ENCODE measurements around the gene SAPCD2. TPM values are rescaled to one million over a fixed set of nuclear protein-coding genes. Genes with fewer than 3 reads are reported as not detected.

The SAPCD2 gene
- total RNA-seq, 2 donors from 2014 or later: 0.27 to 0.39 TPM

DNA sequence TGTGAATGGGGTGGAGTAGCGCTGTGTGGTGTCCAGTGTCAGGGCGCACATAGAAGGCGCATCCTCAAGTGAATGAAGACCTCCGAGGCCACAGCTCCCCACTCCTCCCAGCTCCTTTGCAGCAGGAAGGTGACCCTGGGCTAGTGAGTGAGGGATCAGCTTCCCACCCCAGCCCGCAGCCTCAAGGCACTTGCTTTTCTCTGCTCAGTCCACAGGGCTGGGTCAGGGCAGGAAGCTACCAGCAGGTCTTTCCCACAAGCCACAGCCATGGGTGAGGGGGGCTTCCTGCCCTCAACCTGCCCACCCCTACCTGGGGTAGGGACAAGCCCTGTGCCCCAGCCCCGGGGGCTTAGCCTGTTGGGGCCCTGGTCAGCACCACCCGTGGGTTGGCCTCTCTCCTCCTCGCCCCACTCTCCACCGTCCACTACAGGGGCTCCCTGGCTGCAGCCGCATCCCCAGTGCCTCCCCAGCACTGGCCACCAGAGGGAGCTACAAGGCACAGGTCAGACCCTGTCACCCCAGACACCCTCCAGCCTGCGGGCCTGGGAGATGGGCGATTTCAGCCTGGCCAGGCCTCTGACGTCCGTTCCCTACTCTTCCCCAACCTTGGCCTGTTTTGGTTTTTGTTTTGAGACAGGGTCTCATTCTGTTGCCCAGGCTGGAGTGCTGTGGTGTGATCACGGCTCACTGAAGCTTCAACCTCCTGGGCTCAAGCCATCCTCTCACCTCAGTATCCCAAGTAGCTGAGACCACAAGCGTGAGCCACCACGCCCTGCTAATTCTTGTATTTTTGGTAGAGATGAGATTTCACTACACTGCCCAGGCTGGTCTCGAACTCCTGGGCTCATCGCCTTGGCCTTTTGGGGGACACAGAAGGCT, 41.1 kb downstream of the SAPCD2 start:
- ATAC-seq (peak; percentile 45), DNase-seq (peak; percentile 59 to 72 (median 61))
- no peaks in the 10 kb centered on the region for H3K9me3 ChIP-seq (ENCODE audit: control insufficient read depth, low read length, poor library complexity, severe bottlenecking)
- peak overlapping the region; percentile 94 for H3K4me3 Mint-ChIP-seq
- H3K27ac Mint-ChIP-seq: peak overlapping the region; percentile 87
- H3K36me3 Mint-ChIP-seq (ENCODE audit: low read depth): no peaks in the 10 kb centered on the region
- H3K27me3 Mint-ChIP-seq: no peaks in the 10 kb centered on the region
- H3K4me1 Mint-ChIP-seq: peaks cover 31% of the 10 kb centered on the region

- peak; percentile 64 to 84 (median 75) for DNase-seq
- ATAC-seq: peak; percentile 69
- no peaks in the 10 kb centered on the region for H3K27me3 Mint-ChIP-seq
- H3K4me3 Mint-ChIP-seq: peak overlapping the region; percentile 94
- peaks cover 31% of the 10 kb centered on the region for H3K4me1 Mint-ChIP-seq
- peak overlapping the region; percentile 87 for H3K27ac Mint-ChIP-seq
- no peaks in the 10 kb centered on the region for H3K9me3 ChIP-seq (ENCODE audit: control insufficient read depth, low read length, poor library complexity, severe bottlenecking)
- H3K36me3 Mint-ChIP-seq (ENCODE audit: low read depth): no peaks in the 10 kb centered on the region
Measured at GRCh38 chr9:137028263-137029057, 41.9 kb downstream of the SAPCD2 start.

DNA sequence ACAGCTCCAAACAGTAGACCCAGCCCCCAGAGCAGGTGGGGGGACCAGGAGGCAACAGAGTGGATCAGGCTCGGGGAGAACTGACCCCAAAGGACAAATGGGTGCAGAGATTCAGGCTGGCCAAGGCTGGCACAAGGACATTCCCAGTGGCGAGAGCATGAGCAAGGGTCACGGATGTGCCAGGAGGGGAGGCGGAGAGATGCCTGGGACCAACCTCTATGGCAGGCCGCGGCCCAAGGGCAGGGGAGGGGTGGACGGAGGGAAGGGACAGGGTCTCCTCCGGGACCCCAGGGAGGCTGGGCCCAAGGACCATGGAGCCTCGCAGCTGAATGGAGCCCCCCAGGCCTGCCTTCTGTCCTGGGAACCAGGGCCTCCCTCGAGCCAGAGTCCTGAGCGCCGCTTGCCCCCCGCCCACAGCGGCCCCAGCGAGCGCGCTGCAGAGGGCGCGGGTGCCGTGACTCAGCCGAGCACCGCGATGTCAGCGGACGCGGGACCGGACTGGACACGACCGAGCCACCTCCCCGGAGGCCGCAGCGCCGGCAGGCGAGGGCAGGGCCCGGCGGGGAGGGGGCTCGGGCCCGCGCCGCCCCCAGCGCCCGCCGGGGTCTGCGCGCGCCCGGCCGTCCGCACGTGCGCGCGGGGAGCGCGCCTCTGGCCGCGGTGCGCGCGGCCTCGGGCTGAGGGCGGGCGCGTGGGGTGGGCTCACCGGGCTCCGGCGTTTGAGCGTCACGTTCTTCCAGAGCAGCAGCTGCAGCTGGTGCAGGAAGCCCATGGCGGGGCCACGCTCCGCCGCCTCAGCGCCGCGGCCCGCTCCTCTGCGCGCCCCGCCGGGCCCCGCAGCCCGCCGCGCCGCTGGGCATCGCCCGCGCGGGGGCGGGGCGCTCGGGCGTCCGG, 42.7 kb downstream of the SAPCD2 start, which contains the start of gene ABCA2:
ABCA2 (minus strand) TSS at position 869 of the 894 bp plus-strand sequence; CDS start at position 772, 97 bp downstream.
- H3K4me1 Mint-ChIP-seq: peaks cover 28% of the 10 kb centered on the region
- H3K9me3 ChIP-seq (ENCODE audit: control insufficient read depth, low read length, poor library complexity, severe bottlenecking): no peaks in the 10 kb centered on the region
- H3K27ac Mint-ChIP-seq: peak within 1 kb of the TSS; percentile 87
- ATAC-seq (no peak), DNase-seq (no peak)
- H3K36me3 Mint-ChIP-seq (ENCODE audit: low read depth): no peaks in the 10 kb centered on the region
- H3K4me3 Mint-ChIP-seq: peak within 1 kb of the TSS; percentile 94
- no peaks in the 10 kb centered on the region for H3K27me3 Mint-ChIP-seq

GRCh38 chr9:137026828-137027227, 43.5 kb downstream of the SAPCD2 start:
- H3K4me3 Mint-ChIP-seq: peak overlapping the region; percentile 90
- DNase-seq (no peak), ATAC-seq (no peak)
- H3K27me3 Mint-ChIP-seq: no peaks in the 10 kb centered on the region
- peaks cover 29% of the 10 kb centered on the region for H3K4me1 Mint-ChIP-seq
- H3K36me3 Mint-ChIP-seq (ENCODE audit: low read depth): no peaks in the 10 kb centered on the region
- no peaks in the 10 kb centered on the region for H3K9me3 ChIP-seq (ENCODE audit: control insufficient read depth, low read length, poor library complexity, severe bottlenecking)
- peak overlapping the region; percentile 67 for H3K27ac Mint-ChIP-seq

DNA sequence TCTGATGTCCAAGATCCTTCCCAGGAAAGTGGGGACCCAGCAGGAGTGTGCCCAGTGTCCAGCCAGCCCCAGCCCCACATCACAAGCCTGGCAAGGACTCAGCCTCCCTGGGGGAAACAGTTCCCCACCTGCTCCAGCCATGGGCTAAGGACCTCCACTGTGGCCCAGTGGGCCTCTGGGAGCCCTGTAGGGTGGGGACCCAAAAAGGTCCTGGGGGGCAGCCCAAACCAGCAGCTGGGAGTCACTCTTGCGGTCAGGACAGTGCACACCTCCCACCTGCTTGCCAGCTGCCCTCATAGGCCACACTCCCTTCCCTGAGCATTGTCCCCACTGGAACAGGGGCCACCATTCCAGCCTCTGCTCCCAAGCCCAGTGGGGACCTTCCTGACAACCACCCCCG, 44.0 kb downstream of the SAPCD2 start:
- no peak for DNase-seq
- Mint-ChIP-seq H3K27ac (no peak overlapping the region), H3K4me1 (peaks cover 28% of the 10 kb centered on the region), H3K27me3 (no peaks in the 10 kb centered on the region), H3K4me3 (peak overlapping the region; percentile 90), H3K36me3 (ENCODE audit: low read depth) (no peaks in the 10 kb centered on the region)
- no peak for ATAC-seq
- H3K9me3 ChIP-seq (ENCODE audit: control insufficient read depth, low read length, poor library complexity, severe bottlenecking): no peaks in the 10 kb centered on the region

- Mint-ChIP-seq H3K4me3 (no peak overlapping the region), H3K4me1 (peaks cover 23% of the 10 kb centered on the region), H3K27ac (peak overlapping the region; percentile 16), H3K36me3 (ENCODE audit: low read depth) (no peaks in the 10 kb centered on the region), H3K27me3 (no peaks in the 10 kb centered on the region)
- no peaks in the 10 kb centered on the region for H3K9me3 ChIP-seq (ENCODE audit: control insufficient read depth, low read length, poor library complexity, severe bottlenecking)
- no peak for DNase-seq
- peak; percentile 17 for ATAC-seq
Measured at GRCh38 chr9:137025517-137025966, 44.8 kb downstream of the SAPCD2 start.

- Mint-ChIP-seq H3K4me1 (peaks cover 14% of the 10 kb centered on the region), H3K27me3 (no peaks in the 10 kb centered on the region), H3K27ac (peak overlapping the region; percentile 45), H3K36me3 (ENCODE audit: low read depth) (no peaks in the 10 kb centered on the region), H3K4me3 (no peak overlapping the region)
- H3K9me3 ChIP-seq (ENCODE audit: control insufficient read depth, low read length, poor library complexity, severe bottlenecking): no peaks in the 10 kb centered on the region
- DNase-seq (no peak), ATAC-seq (no peak)
Measured at GRCh38 chr9:137023583-137023991, 46.8 kb downstream of the SAPCD2 start.

DNA sequence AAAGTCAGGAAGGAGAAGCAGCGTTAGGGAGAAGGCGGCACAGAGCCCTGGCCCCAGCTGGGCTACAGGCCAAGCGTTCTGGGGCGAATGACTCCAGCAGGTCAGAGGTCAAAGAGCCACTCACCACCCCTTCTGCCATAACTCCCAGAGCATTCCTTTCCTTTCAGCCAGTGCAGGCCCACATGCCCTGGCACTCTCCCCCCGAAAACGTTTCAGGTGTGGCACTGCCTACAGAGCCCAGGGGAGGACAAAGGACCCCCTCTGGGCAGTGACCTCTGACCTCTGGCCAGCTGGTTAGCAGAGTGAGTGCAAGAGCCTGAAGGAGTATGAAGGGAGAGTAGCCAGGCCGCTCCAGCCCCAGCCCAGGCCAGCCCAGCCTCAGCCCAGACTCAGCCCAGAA, 47.2 kb downstream of the SAPCD2 start:
- no peaks in the 10 kb centered on the region for H3K36me3 Mint-ChIP-seq (ENCODE audit: low read depth)
- DNase-seq (no peak), ATAC-seq (no peak)
- H3K4me1 Mint-ChIP-seq: peaks cover 14% of the 10 kb centered on the region
- no peaks in the 10 kb centered on the region for H3K27me3 Mint-ChIP-seq
- no peak overlapping the region for H3K4me3 Mint-ChIP-seq
- peak overlapping the region; percentile 45 for H3K27ac Mint-ChIP-seq
- no peaks in the 10 kb centered on the region for H3K9me3 ChIP-seq (ENCODE audit: control insufficient read depth, low read length, poor library complexity, severe bottlenecking)

GRCh38 chr9:137022662-137023008, 47.7 kb downstream of the SAPCD2 start:
- H3K4me1 Mint-ChIP-seq: peaks cover 14% of the 10 kb centered on the region
- no peak for ATAC-seq

GRCh38 chr9:137021979-137022661, 48.2 kb downstream of the SAPCD2 start:
- no peak overlapping the region for H3K4me3 Mint-ChIP-seq

More at GRCh38 chr9:137022662-137023008, 47.7 kb downstream of the SAPCD2 start:
- Mint-ChIP-seq H3K27me3 (no peaks in the 10 kb centered on the region), H3K4me3 (no peak overlapping the region), H3K27ac (no peak overlapping the region), H3K36me3 (ENCODE audit: low read depth) (no peaks in the 10 kb centered on the region)
- H3K9me3 ChIP-seq (ENCODE audit: control insufficient read depth, low read length, poor library complexity, severe bottlenecking): no peaks in the 10 kb centered on the region
- no peak for DNase-seq

DNA sequence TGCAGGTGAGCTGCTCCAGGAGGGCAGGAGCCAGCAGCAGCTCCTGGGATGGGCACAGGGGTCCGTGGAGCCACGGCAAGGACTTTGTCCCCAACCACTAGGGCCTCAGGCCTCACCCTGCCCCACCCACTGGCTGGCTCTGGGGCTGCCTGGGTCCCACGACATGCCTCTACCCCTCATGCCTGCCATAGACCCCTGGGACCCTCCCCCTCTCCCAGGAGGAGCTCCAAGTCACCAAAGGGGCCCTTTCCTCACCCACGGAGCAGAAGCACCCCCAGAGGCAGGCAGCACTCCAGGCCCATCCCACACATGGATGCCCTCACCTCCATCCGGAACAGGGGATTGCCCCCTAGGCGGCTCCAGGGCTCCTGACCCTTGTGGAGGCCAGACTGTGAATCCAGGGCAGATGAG, 48.8 kb downstream of the SAPCD2 start:
- ATAC-seq (no peak), DNase-seq (no peak)
- no peaks in the 10 kb centered on the region for H3K27me3 Mint-ChIP-seq
- no peaks in the 10 kb centered on the region for H3K9me3 ChIP-seq (ENCODE audit: control insufficient read depth, low read length, poor library complexity, severe bottlenecking)
- peak overlapping the region; percentile 44 for H3K27ac Mint-ChIP-seq
- peaks cover 9% of the 10 kb centered on the region for H3K4me1 Mint-ChIP-seq
- H3K36me3 Mint-ChIP-seq (ENCODE audit: low read depth): peaks cover 4% of the 10 kb centered on the region
- no peak overlapping the region for H3K4me3 Mint-ChIP-seq

More at GRCh38 chr9:137021979-137022661, 48.2 kb downstream of the SAPCD2 start:
- Mint-ChIP-seq H3K4me1 (peaks cover 11% of the 10 kb centered on the region), H3K36me3 (ENCODE audit: low read depth) (no peaks in the 10 kb centered on the region), H3K27me3 (no peaks in the 10 kb centered on the region), H3K27ac (peak overlapping the region; percentile 44)
- peak; percentile 80 for ATAC-seq
- no peaks in the 10 kb centered on the region for H3K9me3 ChIP-seq (ENCODE audit: control insufficient read depth, low read length, poor library complexity, severe bottlenecking)
- DNase-seq: peak; percentile 53 to 71 (median 62)

Data from T-helper 17 cell (primary cell).